GM18868 (cell line): Measurements from ENCODE around the gene IGF2R.
"Not testable (repeated sequence)": the region's sequence is repeated elsewhere in the genome, so short reads cannot be mapped to it uniquely, and the experiment has no call there.

Source experiments
- ATAC-seq: cut with Tn5 transposase; IDR thresholded peaks from one replicate; pipeline ENCODE4 v1.9.1; 2021; ENCODE audit warnings: mild to moderate bottlenecking, moderate library complexity; ENCODE audit not compliant: unreplicated experiment

IGF2R gene

GRCh38 chr6:160116411-160116810 is 147.5 kb downstream of the IGF2R start:
- ATAC-seq, result no peak

DNA sequence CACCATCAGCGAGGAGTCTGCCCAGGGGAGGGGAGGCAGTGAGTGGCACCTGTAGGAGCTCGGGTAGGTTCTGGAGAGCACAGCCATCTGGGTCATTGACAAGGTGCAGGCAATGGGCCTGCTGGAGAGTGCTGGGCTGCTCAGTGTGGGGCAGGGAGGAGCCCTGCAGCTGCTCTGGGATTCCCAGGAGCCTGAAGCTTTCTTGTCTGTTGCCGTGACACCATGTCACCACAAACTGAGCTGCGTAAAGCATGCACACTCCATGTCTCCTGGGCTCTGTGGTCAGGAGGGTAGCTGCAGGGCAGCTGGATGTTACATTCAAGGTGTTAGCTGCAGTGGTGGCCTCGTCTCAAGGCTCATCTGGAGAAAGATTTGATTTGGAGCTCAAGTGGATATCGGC is 148.3 kb downstream of the IGF2R start:
- ATAC-seq, result no peak

GRCh38 chr6:160118620-160119229 is 149.8 kb downstream of the IGF2R start:
- no peak for ATAC-seq

DNA sequence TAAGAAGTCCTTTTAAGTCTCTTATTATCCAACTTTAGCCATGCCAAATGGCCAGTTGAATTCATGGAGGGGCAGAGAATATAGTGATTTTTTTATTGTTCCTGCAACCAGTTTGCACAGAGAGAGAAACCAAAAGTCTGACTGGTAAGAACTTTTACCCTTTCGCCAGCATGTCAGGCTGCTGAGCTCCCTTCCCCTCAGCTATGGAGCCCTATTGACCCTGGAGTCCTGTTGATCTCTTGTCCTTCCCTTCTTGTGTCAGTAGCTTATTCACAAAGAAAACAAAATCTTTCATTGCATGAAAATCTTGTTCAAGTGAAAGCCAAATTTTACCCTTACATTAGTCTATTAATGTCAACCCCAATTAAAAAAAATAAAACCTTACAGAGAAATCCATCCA is 151.2 kb downstream of the IGF2R start:
- ATAC-seq, result no peak

DNA sequence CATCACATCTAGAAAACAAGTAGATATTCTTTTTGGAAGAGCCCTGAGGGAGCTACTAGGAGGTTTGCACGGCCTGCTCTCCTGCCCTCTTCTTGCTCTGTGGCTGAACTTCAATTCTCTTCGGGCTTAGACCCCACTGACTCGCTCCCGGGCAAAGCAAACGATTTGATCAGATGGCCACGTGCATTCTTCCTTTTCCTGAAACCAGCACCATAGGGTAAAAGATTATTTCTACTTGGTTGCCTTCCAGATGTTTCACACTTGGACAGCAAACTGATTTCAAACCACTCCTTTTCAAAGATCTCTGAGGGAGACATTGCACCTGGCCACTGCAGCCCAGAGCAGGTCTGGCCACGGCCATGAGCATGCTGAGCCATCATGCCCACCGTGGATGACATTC is 152.7 kb downstream of the IGF2R start, which contains the start of gene SLC22A1:
Gene SLC22A1 (plus strand): TSS at position 258 of the 400 bp plus-strand sequence. CDS start 121 bp downstream, at position 379.
- ATAC-seq, result no peak

DNA sequence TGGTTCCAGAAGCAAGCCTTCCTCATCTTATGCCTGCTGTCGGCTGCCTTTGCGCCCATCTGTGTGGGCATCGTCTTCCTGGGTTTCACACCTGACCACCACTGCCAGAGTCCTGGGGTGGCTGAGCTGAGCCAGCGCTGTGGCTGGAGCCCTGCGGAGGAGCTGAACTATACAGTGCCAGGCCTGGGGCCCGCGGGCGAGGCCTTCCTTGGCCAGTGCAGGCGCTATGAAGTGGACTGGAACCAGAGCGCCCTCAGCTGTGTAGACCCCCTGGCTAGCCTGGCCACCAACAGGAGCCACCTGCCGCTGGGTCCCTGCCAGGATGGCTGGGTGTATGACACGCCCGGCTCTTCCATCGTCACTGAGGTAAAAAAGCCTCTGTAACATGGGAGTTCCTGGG is 153.1 kb downstream of the IGF2R start:
- no peak for ATAC-seq

DNA sequence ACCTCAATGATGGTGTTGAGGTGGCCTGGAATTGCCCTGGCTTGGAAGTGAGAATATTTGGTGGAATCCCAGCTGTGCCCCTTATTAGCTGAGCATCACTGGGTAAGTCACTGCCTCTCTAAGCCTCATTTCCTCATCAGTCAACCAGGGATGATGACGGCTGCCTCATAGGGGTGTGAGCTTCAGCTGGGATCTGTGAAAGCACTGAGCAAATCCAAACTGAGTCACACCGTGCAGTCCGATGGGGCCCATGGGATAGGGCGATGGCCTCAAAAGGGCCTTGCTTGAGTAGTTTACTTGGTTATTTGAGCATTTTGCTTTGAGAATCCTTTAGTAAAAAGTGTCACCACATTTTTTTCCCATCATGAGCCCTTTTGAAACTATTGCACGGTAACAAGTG is 153.9 kb downstream of the IGF2R start:
- ATAC-seq, result no peak

- no peak for ATAC-seq
These were observed 155.1 kb downstream of the IGF2R start for GRCh38 chr6:160124007-160124406.

DNA sequence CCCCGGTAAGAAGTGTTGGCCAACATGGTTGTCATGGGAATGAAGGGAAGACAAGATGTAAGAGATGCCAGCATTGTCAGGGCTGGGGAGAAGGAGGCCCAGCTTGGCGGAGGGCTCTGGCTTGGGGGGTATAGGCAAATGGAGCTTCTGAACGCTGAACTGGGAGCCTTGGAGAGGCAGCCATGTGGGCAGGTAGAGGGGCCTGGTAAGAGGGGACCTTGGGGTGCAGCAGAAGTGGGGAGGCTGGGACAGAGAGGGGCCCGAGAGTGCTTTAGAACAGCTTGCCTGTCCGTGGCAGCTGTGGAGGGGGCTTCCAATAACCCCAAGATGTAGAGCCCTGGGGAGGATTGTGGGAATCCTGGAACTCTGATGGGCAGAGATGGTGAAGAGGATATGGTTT is 155.7 kb downstream of the IGF2R start:
- no peak for ATAC-seq

GRCh38 chr6:160125105-160125504 is 156.2 kb downstream of the IGF2R start:
- ATAC-seq, result not testable (repeated sequence)

- no peak for ATAC-seq
These were observed 158.6 kb downstream of the IGF2R start for GRCh38 chr6:160127270-160128124.

DNA sequence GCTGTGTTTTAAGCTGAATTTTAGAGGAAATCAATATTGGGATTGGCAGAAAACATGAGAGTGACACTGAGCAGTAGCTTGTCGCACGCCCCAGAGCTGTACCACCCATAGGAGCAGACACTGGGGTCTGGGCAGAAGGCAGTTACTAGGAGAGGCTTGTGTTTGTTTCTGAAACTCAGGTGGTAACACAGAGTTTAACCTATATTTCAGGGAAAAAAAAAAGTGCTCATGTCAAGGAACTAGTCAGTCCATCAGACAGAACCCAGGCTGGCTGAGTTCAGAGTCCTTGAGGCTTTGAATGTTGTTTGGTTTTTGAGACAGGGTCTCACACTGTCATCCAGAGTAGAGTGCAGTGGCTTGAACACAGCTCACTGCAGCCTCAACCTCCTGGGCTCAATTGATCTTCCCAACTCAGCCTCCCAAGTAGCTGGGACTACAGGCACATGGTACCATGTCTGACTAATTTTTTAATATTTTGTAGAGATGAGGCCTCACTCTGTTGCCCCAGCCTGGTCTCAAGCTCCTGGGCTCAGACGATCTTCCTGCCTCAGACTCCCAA is 159.3 kb downstream of the IGF2R start:
- ATAC-seq, result no peak

- ATAC-seq, result no peak
These were observed 160.1 kb downstream of the IGF2R start for GRCh38 chr6:160128879-160129516.

DNA sequence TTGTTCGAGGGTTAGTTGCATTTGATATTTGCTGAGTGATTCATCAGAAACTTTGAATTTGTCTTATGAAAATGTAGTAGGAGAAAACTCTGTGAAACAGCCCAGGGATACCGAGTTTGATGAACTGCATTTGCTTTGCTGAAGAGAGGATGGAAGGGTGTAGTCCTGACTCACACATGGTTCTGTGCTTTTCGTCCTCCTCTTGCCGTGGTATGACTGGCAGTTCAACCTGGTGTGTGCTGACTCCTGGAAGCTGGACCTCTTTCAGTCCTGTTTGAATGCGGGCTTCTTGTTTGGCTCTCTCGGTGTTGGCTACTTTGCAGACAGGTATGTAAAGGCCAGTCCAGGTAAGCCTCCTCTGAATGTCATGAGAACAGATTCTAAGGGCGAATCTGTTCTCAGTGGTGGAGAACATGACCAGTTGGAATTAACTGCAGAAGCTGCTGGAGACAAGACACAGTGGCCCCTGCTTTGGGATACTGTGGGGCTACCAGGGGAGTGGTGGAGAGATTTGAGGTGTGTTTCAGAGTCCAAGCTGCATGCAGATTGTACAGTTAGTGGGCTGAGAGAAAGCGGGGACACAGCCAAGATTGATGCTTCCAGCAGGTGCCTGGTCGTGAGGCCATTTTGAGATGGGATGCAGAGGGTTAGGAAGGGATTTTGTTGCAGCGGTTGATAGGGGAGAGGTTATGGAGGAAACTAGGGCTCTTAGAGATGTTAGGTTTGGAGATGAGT is 161.2 kb downstream of the IGF2R start:
- no peak for ATAC-seq

GRCh38 chr6:160130729-160131484 is 162.0 kb downstream of the IGF2R start:
- ATAC-seq, result no peak

- ATAC-seq, result no peak
These were observed 162.9 kb downstream of the IGF2R start for GRCh38 chr6:160131636-160132296.

- ATAC-seq, result no peak
These were observed 163.4 kb downstream of the IGF2R start for GRCh38 chr6:160132297-160132637.

DNA sequence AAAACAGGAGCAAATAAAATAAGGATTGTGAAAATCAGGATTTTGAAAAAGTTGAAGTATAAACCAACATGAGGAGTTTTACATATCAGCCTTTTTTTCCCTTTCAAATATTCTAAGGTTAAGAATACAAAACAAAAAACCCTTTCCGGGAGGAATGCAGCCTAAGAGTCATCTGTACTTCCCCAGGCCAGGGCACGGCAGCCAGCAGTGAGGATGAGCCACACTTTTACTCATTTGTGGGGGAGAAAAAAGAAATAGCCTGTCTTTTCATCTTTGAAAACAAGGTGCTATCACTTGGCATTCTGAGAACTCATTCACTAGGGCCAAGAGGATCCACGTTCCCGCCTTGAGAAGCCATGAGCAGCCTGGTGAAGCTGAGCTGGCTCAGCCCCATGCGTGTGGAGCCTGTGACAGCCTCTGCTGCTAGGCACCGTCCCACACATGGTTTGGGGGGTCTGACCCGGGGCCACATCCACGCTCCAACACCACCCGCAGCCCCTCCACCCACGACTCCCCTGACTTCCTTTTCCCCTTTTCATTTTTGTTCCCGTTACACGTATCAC is 164.0 kb downstream of the IGF2R start:
- no peak for ATAC-seq
